ENCODE measurements around the gene ARHGAP5. TPM values are rescaled to one million over a fixed set of nuclear protein-coding genes. Genes with fewer than 3 reads are reported as not detected.
A peak's percentile ranks its signal among the peaks of the same experiment; 100 is the strongest.

Gene ARHGAP5
- total RNA-seq, 2 donors from 2014 or later, result 65.1 to 77.7 TPM

DNA sequence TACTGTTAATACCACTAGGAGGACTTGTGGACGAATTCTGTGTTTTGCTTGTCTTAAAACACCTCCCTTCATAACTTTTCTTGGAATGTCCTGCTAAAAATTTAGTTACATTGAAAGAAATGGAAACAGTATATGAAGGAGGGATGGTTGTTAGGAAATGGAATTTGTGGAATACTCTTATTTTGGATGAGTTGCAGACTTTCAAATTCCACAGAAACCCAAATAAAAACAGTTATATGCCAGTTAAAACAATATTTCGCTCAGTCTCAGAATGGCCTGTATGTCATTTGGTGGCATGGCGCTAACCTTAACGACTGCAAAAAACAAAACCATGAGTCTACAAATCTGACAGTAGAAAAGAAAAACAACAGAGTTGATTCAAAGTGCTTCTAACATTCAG, 12.2 kb upstream of the ARHGAP5 start:
- no peak for ATAC-seq
- Mint-ChIP-seq H3K27ac (no peak overlapping the region), H3K4me1 (no peaks in the 10 kb centered on the region), H3K27me3 (peaks cover under 1% of the 10 kb centered on the region), H3K36me3 (ENCODE audit: low read depth) (peaks cover 2% of the 10 kb centered on the region), H3K4me3 (no peak overlapping the region)
- DNase-seq, result no peak
- H3K9me3 ChIP-seq (ENCODE audit: control insufficient read depth, low read length, poor library complexity, severe bottlenecking), result no peaks in the 10 kb centered on the region

DNA sequence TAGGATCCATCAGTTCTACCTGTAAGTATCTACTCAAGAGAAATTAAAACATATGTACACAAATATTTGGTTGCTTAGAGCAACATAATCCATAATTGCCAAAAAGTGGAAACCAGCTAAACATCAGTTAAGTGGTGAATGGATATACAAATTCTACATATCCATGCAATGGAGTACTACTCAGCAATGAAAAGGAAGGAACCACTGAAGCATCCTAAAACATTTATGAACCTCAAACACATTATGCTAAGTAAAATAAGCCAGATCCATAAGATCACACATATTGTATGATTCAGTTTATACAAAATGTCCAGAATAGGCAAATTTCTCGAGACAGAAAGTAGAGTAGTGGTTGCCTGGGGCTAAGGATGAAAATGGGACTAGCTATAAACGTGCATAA, 8.4 kb upstream of the ARHGAP5 start:
- H3K9me3 ChIP-seq (ENCODE audit: control insufficient read depth, low read length, poor library complexity, severe bottlenecking), result no peaks in the 10 kb centered on the region
- no peak overlapping the region for H3K4me3 Mint-ChIP-seq
- peaks cover 2% of the 10 kb centered on the region for H3K36me3 Mint-ChIP-seq (ENCODE audit: low read depth)
- ATAC-seq (no peak), DNase-seq (no peak)
- H3K4me1 Mint-ChIP-seq, result no peaks in the 10 kb centered on the region
- H3K27ac Mint-ChIP-seq, result no peak overlapping the region
- no peaks in the 10 kb centered on the region for H3K27me3 Mint-ChIP-seq

DNA sequence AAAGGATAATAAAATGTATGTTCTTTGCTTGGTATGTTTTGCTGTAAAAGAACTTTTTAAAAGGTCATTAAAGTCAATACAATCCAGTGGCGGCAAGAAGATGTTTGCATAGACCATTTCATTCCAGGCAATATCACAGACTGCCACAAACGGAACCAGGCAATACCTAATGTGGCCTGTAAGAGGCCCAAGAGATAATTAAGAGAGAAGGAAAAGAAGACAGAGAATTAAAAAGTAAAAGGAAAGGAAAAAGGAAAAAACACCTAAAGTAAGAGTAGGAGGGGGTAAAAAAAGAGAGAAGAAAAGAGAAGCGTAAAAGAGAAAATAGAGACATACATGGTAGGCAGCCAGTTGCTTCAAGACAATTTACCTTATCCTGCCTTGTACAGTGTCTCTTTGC, 6.8 kb upstream of the ARHGAP5 start:
- H3K9me3 ChIP-seq (ENCODE audit: control insufficient read depth, low read length, poor library complexity, severe bottlenecking), result no peaks in the 10 kb centered on the region
- Mint-ChIP-seq H3K36me3 (ENCODE audit: low read depth) (no peaks in the 10 kb centered on the region), H3K4me3 (no peak overlapping the region), H3K27ac (no peak overlapping the region), H3K27me3 (no peaks in the 10 kb centered on the region), H3K4me1 (no peaks in the 10 kb centered on the region)
- ATAC-seq, result no peak
- DNase-seq, result no peak

DNA sequence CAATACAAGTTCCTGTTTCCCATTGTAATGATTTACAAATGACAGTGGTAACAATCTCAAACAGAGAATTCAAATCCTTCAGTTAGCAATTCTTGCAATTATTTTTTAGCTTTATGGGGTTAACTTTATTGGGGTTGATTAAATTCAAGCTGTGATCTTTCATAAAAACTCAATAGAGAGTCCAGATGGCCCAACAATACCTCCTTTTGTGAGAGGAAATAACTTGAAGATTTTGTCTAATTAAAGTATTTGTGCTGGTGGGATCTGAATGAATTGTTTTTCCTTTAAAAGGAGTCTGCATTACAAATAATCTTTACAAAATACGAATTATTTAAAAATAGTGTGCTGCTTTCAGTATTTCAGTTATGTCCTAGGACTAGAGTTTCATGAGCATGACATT, 4.4 kb upstream of the ARHGAP5 start:
- Mint-ChIP-seq H3K4me3 (no peak overlapping the region), H3K27ac (no peak overlapping the region), H3K4me1 (peaks cover 7% of the 10 kb centered on the region), H3K27me3 (no peaks in the 10 kb centered on the region), H3K36me3 (ENCODE audit: low read depth) (peaks cover 4% of the 10 kb centered on the region)
- no peaks in the 10 kb centered on the region for H3K9me3 ChIP-seq (ENCODE audit: control insufficient read depth, low read length, poor library complexity, severe bottlenecking)
- no peak for ATAC-seq
- DNase-seq, result no peak

DNA sequence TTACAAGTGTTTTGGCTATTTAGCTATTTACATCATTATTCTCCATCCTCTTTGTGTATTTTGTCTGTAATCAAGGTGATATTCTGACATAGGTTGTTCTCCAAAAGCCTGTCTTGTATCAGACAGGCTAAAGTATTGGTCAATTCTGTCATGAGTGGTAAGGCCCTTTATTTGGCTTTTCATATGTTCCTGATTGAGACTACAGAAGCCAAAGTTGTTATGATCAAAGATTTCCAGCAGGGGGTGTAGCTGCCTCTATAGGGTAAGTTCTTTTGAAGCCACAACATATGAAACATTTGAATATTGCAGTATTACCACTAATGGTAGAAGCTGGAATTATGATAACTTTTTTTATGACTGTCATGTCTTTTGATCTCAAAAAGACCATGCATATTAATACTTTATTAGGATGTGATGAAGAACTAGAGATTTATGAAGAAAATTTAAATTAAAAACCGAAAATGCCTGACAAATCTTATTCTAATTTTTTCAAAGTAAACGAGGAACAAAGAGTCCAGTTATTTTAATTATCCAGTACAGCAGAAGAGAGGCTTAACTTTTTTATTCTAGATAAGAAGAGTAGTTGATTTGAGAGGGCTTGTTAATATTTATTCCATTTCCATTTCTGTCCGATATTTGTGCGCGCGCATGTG, 3.4 kb upstream of the ARHGAP5 start:
- H3K9me3 ChIP-seq (ENCODE audit: control insufficient read depth, low read length, poor library complexity, severe bottlenecking), result no peaks in the 10 kb centered on the region
- Mint-ChIP-seq H3K4me1 (peaks cover 16% of the 10 kb centered on the region), H3K4me3 (no peak overlapping the region), H3K36me3 (ENCODE audit: low read depth) (peaks cover 4% of the 10 kb centered on the region), H3K27ac (no peak overlapping the region), H3K27me3 (no peaks in the 10 kb centered on the region)
- ATAC-seq, result peak; percentile 29
- peak in 2 of 3 donors; percentile 8 to 28 for DNase-seq

DNA sequence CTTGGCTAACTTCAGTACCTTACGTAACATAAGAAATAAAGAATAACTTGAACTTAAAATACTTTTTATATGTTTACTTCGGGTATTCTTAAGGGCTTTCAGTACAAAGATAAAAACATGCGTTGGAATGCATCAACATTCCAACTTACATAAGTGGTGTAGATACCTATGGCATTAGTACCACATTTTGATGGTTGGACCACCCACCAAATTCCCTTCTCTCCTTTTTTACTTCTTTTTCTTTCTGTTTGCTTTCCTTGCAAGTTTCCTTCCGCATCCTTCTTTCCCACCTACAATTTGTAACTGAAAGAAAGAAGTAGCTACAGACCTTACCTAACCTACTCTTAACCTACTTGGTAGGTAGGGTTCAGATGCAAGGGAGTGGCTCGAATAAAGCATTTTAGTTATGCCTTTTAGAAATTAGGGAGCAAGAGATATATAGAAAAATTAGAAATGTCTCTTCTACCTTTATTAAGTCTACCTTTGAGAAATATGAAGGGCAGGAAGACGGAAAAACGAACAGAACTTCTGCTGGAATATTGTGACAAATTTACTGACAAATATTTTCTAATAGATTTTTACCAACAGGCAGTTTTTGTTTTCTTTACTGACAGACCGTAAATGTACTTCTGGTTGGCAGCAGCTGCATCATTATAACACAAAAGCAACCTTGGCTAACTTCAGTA, 2.1 kb upstream of the ARHGAP5 start:
- H3K27me3 Mint-ChIP-seq, result no peaks in the 10 kb centered on the region
- ATAC-seq, result no peak
- H3K4me1 Mint-ChIP-seq, result peaks cover 24% of the 10 kb centered on the region
- peak overlapping the region; percentile 97 for H3K27ac Mint-ChIP-seq
- H3K4me3 Mint-ChIP-seq, result no peak overlapping the region
- no peak for DNase-seq
- peaks cover 4% of the 10 kb centered on the region for H3K36me3 Mint-ChIP-seq (ENCODE audit: low read depth)
- H3K9me3 ChIP-seq (ENCODE audit: control insufficient read depth, low read length, poor library complexity, severe bottlenecking), result no peaks in the 10 kb centered on the region

DNA sequence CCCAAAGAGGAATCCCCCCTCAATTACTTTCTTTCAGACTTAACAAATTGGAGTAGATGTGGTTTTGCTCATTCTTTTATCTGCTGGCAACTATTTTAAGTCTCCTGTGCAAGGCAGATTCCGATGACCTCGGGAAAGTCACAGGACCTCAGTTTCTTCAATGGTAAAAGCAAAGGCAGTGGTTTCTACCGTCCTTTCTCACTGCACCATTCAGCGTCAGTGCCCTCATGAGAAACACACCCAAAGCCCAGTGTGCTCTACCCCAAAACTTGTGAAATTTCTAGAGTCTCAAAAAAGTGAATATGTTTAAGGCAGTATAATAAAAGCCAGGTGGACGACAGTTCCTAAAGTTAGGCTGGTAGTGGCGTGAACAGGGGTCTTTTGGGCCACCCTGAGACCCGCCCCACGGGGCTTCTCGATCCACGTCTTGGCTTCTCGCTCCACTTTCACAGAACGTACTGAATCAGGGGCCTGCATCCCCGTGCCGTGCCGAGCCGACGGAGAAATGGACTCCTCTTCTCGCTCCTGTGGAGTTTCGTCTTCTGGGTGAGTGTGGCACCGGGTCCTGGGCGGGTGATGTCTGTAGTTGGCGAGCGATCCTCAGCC, 1.3 kb upstream of the ARHGAP5 start:
- H3K4me3 Mint-ChIP-seq, result peak overlapping the region; percentile 100
- no peaks in the 10 kb centered on the region for H3K9me3 ChIP-seq (ENCODE audit: control insufficient read depth, low read length, poor library complexity, severe bottlenecking)
- peak; percentile 39 for ATAC-seq
- H3K36me3 Mint-ChIP-seq (ENCODE audit: low read depth), result peaks cover 4% of the 10 kb centered on the region
- H3K4me1 Mint-ChIP-seq, result peaks cover 29% of the 10 kb centered on the region
- peak in 1 of 3 donors; percentile 15 for DNase-seq
- H3K27me3 Mint-ChIP-seq, result no peaks in the 10 kb centered on the region
- H3K27ac Mint-ChIP-seq, result peak overlapping the region; percentile 97

DNA sequence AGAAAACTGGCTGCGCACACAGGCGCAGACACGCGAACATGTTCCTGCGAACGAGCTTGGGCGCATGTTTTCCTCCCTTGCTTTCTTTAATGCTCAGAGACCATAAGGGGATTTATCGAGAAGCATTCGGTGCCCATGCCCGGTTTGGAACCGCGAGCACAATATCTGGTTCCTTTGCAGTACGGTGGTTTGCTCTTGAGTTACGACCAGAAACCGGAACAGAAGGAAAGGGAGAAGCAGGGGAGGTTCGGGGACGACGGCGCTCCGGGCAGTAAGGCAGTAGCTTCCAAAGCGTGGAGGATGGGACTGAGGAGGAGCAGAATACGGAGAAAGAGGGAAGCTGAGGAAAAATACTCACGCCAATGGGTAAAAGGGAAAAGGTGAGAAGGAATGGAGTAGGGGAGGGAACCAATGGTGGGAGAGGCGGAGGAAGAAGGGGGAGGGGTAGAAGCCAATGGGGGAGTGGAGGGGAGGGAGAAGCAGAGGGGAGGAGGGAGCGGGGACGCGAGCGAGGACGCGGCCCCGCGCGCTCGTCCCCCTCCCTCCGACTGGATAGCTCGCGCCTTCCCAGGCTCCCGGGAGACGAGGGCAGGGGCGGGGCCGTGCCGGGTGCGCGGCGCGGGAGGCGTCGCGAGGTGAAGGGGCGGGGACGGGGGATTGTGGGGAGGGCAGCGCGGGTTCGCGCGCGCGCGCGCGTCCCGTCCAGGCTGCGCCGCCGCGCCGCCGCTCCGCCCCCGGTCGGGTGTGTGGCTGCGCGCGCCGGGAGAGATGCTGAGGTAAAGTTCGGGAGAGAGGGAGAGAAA, 625 bp upstream of the ARHGAP5 start:
- Mint-ChIP-seq H3K36me3 (ENCODE audit: low read depth) (peaks cover 4% of the 10 kb centered on the region), H3K27ac (peak overlapping the region; percentile 97), H3K4me3 (peak overlapping the region; percentile 100), H3K4me1 (peaks cover 32% of the 10 kb centered on the region), H3K27me3 (no peaks in the 10 kb centered on the region)
- peak; percentile 68 for ATAC-seq
- H3K9me3 ChIP-seq (ENCODE audit: control insufficient read depth, low read length, poor library complexity, severe bottlenecking), result no peaks in the 10 kb centered on the region
- DNase-seq, result peak; percentile 67 to 82 (median 78)

DNA sequence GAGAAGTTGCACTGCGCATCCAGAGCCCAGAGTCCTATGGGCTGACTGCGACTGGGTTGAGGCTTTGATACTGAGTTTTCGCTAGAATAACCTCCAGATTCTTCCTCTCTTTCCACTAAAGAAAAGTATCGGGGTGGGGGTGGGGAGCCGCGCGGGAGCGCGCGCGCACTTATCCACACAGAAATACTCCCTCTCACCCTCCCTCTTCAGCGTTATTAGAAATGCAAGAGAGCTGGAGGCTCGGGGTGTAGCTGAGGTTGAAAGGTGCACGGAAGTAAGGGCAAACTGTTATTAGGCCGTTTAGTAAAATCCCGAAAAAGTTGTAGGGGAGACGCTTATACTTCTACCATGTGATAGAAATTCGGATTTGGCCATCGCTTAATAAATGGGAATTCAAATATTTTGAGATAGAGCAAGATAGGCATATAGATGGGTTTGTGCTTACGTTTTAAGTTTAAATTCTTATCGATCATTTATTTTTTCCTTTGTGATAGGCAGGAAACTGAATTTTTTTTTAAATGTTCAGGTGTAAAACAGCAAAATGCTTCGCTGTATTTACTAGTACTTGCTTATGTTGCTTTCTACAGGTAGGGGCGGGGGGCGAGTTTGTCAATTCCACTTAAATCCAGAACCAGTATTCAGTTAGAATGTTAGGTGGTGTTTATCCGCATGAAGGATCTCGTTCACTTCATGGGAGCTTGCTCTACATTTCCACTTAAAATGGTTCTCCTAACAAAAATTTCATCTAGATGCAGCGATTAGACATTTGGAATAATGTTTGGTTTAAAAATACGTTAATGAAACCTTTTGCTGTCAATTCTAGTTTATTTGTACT, 1.1 kb downstream of the ARHGAP5 start:
- Mint-ChIP-seq H3K27me3 (no peaks in the 10 kb centered on the region), H3K27ac (peak overlapping the region; percentile 94), H3K4me3 (peak overlapping the region; percentile 100), H3K4me1 (peaks cover 37% of the 10 kb centered on the region), H3K36me3 (ENCODE audit: low read depth) (peaks cover 4% of the 10 kb centered on the region)
- DNase-seq (peak in 1 of 3 donors; percentile 4), ATAC-seq (no peak)
- no peaks in the 10 kb centered on the region for H3K9me3 ChIP-seq (ENCODE audit: control insufficient read depth, low read length, poor library complexity, severe bottlenecking)

DNA sequence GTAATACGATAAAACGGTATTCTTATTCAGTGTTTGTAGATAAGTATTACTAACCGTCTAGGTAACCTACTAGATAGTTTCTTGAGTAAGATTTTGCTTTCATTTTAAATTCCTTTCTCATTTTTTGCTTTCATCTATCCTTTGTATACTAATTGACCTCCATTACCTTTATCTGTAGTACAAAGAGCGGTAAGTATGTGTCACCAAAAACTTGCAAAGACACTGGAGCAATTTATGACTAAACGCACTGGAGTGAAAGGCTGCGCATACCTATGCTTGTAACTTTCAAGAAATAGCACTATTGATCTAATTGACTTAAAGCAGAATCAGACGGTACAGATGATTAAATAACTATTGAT, 1.7 kb downstream of the ARHGAP5 start:
- no peak for DNase-seq
- ATAC-seq, result no peak
- Mint-ChIP-seq H3K4me1 (peaks cover 41% of the 10 kb centered on the region), H3K4me3 (peak overlapping the region; percentile 100), H3K27me3 (no peaks in the 10 kb centered on the region), H3K36me3 (ENCODE audit: low read depth) (peaks cover 4% of the 10 kb centered on the region), H3K27ac (peak overlapping the region; percentile 94)
- no peaks in the 10 kb centered on the region for H3K9me3 ChIP-seq (ENCODE audit: control insufficient read depth, low read length, poor library complexity, severe bottlenecking)

DNA sequence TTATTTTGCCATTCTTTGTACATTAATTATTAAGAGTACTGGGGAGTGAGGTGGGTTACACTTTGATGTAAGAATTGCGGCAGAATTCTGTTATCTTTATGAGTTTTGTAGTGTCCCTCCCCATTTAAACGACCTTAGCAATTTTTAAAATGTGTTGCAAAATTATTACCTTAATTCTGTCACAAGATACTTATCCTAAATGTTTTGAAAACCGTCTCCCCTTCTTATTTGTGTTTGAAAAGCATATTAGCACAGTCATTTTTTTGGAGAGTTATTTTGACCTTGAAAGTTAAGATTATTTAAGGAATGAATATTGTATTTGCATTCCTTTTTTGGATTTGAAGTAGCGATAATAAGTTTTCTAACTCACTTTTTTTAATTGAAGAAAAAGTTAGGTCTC, 2.2 kb downstream of the ARHGAP5 start:
- Mint-ChIP-seq H3K27ac (peak overlapping the region; percentile 94), H3K36me3 (ENCODE audit: low read depth) (peaks cover 4% of the 10 kb centered on the region), H3K27me3 (no peaks in the 10 kb centered on the region), H3K4me3 (peak overlapping the region; percentile 100), H3K4me1 (peaks cover 41% of the 10 kb centered on the region)
- ATAC-seq, result no peak
- DNase-seq, result no peak
- no peaks in the 10 kb centered on the region for H3K9me3 ChIP-seq (ENCODE audit: control insufficient read depth, low read length, poor library complexity, severe bottlenecking)

DNA sequence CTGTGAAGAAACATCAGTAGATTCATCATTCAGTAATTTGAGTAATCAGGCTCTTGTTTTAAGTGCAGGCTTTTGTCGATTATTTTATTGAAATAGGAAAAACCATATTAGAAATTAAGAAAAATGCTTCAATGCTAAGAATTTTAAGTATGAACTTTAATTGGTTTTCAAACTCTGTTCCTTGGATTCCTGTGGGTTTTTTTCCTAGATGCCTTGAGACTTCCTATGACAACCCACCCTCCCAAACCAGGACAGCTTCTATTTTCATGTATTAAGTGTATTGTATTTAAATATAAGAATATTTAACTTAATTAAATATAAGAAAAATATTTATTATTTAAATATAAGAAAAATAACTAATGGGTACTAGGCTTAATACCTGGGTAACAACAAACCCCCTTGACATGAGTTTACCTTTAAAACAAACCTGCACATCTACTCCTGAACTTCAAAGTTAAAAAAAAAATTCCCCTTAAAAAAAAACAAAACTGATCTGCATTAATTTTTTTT, 3.0 kb downstream of the ARHGAP5 start:
- no peak for DNase-seq
- ATAC-seq, result no peak
- H3K4me3 Mint-ChIP-seq, result no peak overlapping the region
- H3K4me1 Mint-ChIP-seq, result peaks cover 46% of the 10 kb centered on the region
- H3K9me3 ChIP-seq (ENCODE audit: control insufficient read depth, low read length, poor library complexity, severe bottlenecking), result no peaks in the 10 kb centered on the region
- no peaks in the 10 kb centered on the region for H3K27me3 Mint-ChIP-seq
- H3K36me3 Mint-ChIP-seq (ENCODE audit: low read depth), result peaks cover 6% of the 10 kb centered on the region
- H3K27ac Mint-ChIP-seq, result no peak overlapping the region

Data from T-helper 17 cell (primary cell).